ENCODE results near the gene PTPRN2.

PTPRN2 gene

GRCh38 chr7:157817433-157817832, 770.2 kb downstream of the PTPRN2 start:
- DNase-seq (ENCODE audit: low read depth in 2 of 2) = no peak

GRCh38 chr7:157816526-157817250, 770.9 kb downstream of the PTPRN2 start:
- DNase-seq (ENCODE audit: low read depth in 2 of 2) = no peak

- no peak for DNase-seq (ENCODE audit: low read depth in 2 of 2)
Measured at GRCh38 chr7:157816086-157816485, 771.5 kb downstream of the PTPRN2 start.

GRCh38 chr7:157815706-157816022, 772.0 kb downstream of the PTPRN2 start:
- no peak for DNase-seq (ENCODE audit: low read depth in 2 of 2)

GRCh38 chr7:157814931-157815705, 772.5 kb downstream of the PTPRN2 start:
- DNase-seq (ENCODE audit: low read depth in 2 of 2) = no peak

- no peak for DNase-seq (ENCODE audit: low read depth in 2 of 2)
Measured at GRCh38 chr7:157813741-157814661, 773.6 kb downstream of the PTPRN2 start.

GRCh38 chr7:157813053-157813452, 774.6 kb downstream of the PTPRN2 start:
- DNase-seq (ENCODE audit: low read depth in 2 of 2) = no peak

GRCh38 chr7:157811946-157812345, 775.7 kb downstream of the PTPRN2 start:
- no peak for DNase-seq (ENCODE audit: low read depth in 2 of 2)

- DNase-seq (ENCODE audit: low read depth in 2 of 2) = no peak
Measured at GRCh38 chr7:157809863-157810851, 777.5 kb downstream of the PTPRN2 start.

GRCh38 chr7:157809154-157809862, 778.3 kb downstream of the PTPRN2 start:
- DNase-seq (ENCODE audit: low read depth in 2 of 2) = no peak

- no peak for DNase-seq (ENCODE audit: low read depth in 2 of 2)
Measured at GRCh38 chr7:157808042-157808441, 779.6 kb downstream of the PTPRN2 start.

GRCh38 chr7:157807510-157807909, 780.1 kb downstream of the PTPRN2 start:
- DNase-seq (ENCODE audit: low read depth in 2 of 2) = no peak

GRCh38 chr7:157806711-157807110, 780.9 kb downstream of the PTPRN2 start:
- DNase-seq (ENCODE audit: low read depth in 2 of 2) = no peak

GRCh38 chr7:157805713-157806112, 781.9 kb downstream of the PTPRN2 start:
- no peak for DNase-seq (ENCODE audit: low read depth in 2 of 2)

- no peak for DNase-seq (ENCODE audit: low read depth in 2 of 2)
Measured at GRCh38 chr7:157803906-157804305, 783.7 kb downstream of the PTPRN2 start.

- no peak for DNase-seq (ENCODE audit: low read depth in 2 of 2)
Measured at GRCh38 chr7:157801971-157802675, 785.5 kb downstream of the PTPRN2 start.

- no peak for DNase-seq (ENCODE audit: low read depth in 2 of 2)
Measured at GRCh38 chr7:157801113-157801512, 786.5 kb downstream of the PTPRN2 start.

GRCh38 chr7:157800281-157800680, 787.3 kb downstream of the PTPRN2 start:
- DNase-seq (ENCODE audit: low read depth in 2 of 2) = no peak

GRCh38 chr7:157799076-157799685, 788.4 kb downstream of the PTPRN2 start:
- no peak for DNase-seq (ENCODE audit: low read depth in 2 of 2)

Data from stimulated activated CD8-positive, alpha-beta memory T cell treated with anti-CD3 and anti-CD28 coated beads, Interleukin-15, amount 100 ng/mL, for 48 hours (primary cell).